ENCODE measurements around the gene SENP2. TPM values are rescaled to one million over a fixed set of nuclear protein-coding genes. Genes with fewer than 3 reads are reported as not detected.
"Not testable (repeated sequence)": the region's sequence is repeated elsewhere in the genome, so short reads cannot be mapped to it uniquely, and the experiment has no call there.

The SENP2 gene
- total RNA-seq, 1 donor = 9.4 TPM

- no peak for DNase-seq (ENCODE audit: low read depth in 2 of 3, low spot score in 2 of 3)
Observed at GRCh38 chr3:185585518-185585858, 607 bp upstream of the SENP2 start.

DNA sequence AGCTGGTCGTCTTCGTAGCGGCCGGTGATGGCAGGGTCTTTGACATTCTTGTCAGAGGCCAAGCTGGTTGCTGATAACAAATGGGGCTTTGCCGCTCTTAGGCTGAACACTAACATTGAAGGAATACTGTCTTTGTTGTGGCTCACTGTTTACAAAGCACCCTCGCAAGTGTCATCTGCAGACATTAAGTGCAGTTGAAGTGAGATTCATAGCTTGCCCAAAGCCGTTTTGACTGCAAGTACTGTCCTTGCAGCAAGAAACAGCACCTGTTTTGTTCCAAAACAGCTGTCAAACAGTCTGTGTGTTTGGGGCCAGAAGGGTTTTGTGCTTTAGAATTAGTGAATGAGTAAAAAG, 568 bp downstream of the SENP2 start:
- no peak for DNase-seq (ENCODE audit: low read depth in 2 of 3, low spot score in 2 of 3)

DNA sequence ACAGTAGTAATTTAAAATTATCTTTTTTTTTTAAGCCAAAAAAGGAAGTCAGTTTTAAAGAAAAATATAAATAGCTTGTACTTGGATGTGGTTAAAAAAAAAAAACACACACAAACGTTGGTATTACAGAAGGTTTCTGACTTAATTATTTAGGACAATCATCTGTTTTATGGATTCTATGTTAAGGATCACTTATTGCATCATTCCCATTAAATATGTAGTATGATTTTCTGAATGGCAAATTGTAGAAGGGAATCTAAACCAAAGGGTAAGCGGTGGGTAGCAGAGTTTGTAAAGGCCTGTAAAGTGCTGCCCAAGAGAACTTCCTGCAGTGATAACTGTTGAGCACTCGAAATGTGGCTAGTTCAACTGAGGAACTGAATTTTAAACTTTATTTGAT, 8.0 kb downstream of the SENP2 start:
- peak in 1 of 3 donors; percentile 57 for DNase-seq (ENCODE audit: low read depth in 2 of 3, low spot score in 2 of 3)

GRCh38 chr3:185595526-185595925, 9.4 kb downstream of the SENP2 start:
- peak in 1 of 3 donors; percentile 10 for DNase-seq (ENCODE audit: low read depth in 2 of 3, low spot score in 2 of 3)

DNA sequence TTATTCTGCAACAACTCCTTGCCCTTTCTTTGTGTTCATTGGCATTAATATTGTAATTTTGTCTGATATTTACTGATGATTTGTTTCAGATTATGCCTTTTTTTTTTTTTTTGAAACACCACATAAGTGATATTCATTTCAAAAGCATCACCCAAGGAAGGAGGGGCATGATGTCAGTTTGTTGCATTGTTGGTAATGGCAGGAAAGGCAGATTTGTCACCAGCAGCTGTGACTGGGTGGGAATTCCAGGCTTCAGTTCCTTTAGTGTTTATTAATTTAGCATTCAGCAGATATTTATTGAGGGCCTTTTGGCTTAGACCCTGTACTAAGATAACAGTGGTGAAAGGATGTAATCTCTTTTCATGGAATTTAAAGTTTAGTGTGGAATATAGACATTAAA, 19.5 kb downstream of the SENP2 start:
- DNase-seq (ENCODE audit: low read depth in 2 of 3, low spot score in 2 of 3) = no peak

DNA sequence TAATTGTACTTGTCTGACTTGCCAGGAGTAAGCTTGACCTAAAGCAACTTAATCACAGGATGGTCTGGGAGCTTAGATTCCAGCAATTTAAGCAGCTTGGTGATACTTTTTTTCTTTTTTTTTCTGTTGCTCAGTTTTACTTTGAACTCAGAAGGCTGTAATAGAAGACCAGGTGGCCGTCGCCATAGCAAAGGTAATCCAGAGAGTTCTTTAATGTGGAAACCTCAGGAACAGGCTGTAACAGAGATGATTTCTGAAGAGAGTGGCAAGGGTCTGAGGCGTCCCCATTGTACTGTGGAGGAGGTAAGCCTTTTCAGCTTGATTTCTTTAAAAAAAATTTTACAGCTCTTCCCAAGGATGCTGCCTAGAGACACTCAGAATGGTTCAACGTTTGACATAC, 20.1 kb downstream of the SENP2 start:
- no peak for DNase-seq (ENCODE audit: low read depth in 2 of 3, low spot score in 2 of 3)

- no peak for DNase-seq (ENCODE audit: low read depth in 2 of 3, low spot score in 2 of 3)
Observed at GRCh38 chr3:185613016-185613415, 26.9 kb downstream of the SENP2 start.

- no peak for DNase-seq (ENCODE audit: low read depth in 2 of 3, low spot score in 2 of 3)
Observed at GRCh38 chr3:185623939-185624665, 38.0 kb downstream of the SENP2 start.

DNA sequence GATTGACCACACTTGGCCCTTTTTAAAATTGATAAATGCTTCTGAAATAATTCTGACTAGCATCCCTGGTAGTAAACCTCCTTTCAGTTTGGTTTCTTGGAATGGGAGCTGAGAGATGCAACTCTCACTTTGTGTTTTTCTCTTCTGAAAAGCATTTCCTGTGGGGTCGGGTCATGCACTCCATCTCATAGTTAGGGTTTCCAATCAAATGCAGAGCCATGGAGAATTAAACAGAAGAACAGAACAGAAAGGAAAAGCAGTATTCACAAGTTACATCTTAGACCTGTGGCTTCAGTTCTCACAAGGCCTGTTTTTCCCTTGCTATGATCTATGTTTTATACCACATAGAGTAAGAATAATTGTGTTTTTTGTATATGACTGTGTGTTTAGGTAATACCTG, 39.7 kb downstream of the SENP2 start:
- no peak for DNase-seq (ENCODE audit: low read depth in 2 of 3, low spot score in 2 of 3)

DNA sequence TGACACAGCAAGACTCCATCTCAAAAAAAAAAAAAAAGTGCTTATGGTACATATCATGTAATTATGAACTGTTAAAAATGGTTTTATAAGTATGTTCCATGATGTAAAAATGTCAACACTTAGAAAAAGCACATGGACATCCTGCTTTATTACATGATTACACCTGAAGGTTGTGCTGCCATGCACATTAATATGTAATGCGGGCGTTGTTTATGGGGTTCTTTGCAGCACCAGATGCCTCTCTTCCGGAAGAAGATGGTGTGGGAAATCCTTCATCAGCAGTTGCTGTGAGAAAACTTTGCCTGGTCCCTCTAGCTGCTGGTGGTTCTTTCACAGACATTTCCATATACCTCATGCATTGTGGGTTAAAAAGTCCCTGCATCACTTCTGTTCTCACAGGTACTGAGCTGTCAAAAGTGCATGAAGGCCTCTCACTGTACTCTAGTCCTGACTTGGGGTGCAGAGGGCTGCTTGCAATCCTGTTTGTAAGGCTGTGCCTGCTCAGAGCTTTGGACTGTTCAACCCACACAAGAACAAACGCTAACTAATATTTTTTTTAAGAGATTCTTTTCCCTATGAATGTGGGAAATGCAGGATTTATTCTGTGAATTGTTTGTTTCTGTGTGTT, 43.6 kb downstream of the SENP2 start:
- no peak for DNase-seq (ENCODE audit: low read depth in 2 of 3, low spot score in 2 of 3)

GRCh38 chr3:185630182-185630622, 44.1 kb downstream of the SENP2 start:
- DNase-seq (ENCODE audit: low read depth in 2 of 3, low spot score in 2 of 3) = no peak

- DNase-seq (ENCODE audit: low read depth in 2 of 3, low spot score in 2 of 3) = no peak
Observed at GRCh38 chr3:185631108-185631507, 45.0 kb downstream of the SENP2 start.

- DNase-seq (ENCODE audit: low read depth in 2 of 3, low spot score in 2 of 3) = peak in 1 of 3 donors; percentile 13
Observed at GRCh38 chr3:185631508-185632206, 45.6 kb downstream of the SENP2 start.

DNA sequence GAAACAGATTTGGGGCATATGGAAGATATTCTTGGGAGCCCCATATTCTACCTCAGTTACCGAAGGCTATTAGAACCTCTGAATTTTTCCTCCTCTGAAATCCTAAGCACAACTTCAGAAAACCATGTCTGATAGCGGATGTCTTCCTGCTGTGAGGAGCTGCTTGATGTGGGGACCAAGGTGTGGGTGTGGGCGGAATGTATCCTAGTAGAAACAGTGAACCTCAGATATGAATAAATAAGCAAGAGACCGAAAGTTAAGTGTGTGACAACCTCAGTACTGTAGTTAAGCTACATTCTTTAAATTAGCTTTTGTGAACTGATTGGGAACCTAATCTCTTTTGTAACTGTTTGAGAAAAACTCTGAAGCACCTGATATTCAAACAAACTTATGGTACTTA, 46.9 kb downstream of the SENP2 start:
- no peak for DNase-seq (ENCODE audit: low read depth in 2 of 3, low spot score in 2 of 3)

GRCh38 chr3:185637388-185637787, 51.3 kb downstream of the SENP2 start:
- no peak for DNase-seq (ENCODE audit: low read depth in 2 of 3, low spot score in 2 of 3)

DNA sequence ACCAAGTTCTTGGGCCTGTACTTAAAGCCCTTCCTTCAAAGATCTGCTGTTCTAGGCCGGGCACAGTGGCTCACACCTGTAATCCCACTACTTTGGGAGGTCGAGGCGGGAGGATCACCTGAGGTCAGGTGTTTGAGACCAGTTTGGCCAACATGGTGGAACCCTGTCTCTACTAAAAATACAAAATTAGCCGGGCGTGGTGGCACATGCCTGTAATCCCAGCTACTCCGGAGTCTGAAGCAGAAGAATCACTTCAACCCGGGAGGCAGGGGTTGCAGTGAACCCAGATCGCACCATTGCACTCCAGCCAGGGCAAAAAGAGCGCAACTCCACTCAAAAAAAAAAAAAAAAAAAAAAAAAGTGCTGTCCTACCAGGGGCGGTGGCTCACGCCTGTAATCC, 52.6 kb downstream of the SENP2 start:
- DNase-seq (ENCODE audit: low read depth in 2 of 3, low spot score in 2 of 3) = not testable (repeated sequence)

GRCh38 chr3:185639632-185640206, 53.6 kb downstream of the SENP2 start:
- DNase-seq (ENCODE audit: low read depth in 2 of 3, low spot score in 2 of 3) = no peak

DNA sequence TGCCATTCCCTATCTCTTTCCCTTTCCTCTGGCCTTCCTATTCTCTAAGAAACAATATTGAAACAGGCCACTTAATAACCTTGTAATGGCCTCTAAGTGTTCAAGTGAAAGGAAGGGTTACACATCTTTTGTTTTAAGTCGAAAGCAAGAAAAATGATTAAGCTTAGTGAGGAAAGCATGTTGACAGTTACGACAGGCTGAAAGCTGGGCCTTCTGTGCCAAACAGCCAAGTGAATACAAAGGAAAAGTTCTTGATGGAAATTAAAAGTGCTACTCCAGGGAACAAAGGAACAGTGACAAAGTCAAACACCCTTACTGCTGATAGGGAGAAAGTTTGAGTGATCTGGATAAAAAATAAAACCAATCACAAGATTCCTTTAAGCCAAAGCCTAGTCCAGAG, 54.2 kb downstream of the SENP2 start:
- DNase-seq (ENCODE audit: low read depth in 2 of 3, low spot score in 2 of 3) = no peak

DNA sequence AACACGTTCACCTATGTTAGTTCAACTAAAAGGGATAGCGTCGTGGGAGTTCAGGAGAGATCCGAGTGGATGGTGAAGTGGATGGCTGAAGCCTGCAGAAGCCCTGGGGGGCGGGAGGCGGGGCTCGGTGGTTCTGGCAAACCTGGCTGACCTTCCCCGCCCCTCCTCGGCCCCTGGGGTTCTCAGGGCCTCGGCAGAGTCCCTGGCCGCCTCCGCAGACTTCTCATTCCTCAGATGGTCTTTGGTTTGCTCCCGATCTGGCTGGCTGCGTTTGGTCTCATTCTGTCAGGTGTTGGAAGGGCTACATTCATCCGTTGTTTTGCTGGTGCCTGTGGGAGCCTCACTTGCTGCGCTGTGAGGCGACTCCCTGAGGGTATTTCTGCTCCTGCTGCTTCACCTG, 59.1 kb downstream of the SENP2 start:
- DNase-seq (ENCODE audit: low read depth in 2 of 3, low spot score in 2 of 3) = not testable (repeated sequence)

DNA sequence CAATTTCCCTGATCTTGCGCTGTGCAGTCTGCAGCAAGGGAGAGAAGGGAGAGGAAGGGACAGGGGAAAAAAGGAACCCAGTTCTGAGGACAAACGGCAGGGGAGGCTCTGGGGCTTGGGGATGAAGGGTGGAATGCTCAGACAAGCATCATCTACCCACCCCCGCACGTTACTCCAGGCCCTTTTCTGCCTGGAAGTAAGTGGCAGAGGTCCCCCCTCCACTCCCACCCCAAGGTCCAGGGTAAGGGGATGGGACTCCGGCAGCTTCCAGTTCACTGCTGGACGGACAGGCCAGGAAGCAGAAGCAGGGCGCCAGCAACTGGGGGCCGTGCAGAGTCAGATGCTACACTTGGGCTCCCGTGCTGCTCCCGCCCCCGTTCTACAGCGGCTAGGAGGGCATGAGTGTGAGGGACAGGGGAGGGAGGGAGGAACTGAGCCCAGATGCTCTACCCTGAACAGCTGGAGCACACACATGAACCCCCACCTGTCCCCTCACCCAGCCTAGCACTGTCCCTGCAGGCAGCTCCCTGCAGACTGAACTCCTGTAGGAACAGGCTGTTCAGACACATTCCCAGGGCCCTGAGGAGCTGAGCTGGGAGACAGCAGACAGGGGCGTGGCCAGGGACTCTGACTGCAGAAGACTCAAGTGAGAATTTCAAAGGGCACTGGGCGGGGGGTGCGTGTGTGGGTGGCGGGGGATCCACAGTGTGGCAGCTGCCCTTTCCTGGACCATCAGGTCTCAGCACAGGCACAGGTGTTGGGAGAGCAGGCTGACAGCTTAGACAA, 59.7 kb downstream of the SENP2 start:
- DNase-seq (ENCODE audit: low read depth in 2 of 3, low spot score in 2 of 3) = no peak

All from hematopoietic multipotent progenitor cell (in vitro differentiated cells).